Stomach (tissue), 9 donors: ENCODE measurements around the gene LYZL4. TPM values are rescaled to one million over a fixed set of nuclear protein-coding genes. Genes with fewer than 3 reads are reported as not detected.

Source experiments
- DNase-seq, 2 donors: peaks; one replicate each; pipeline versions ENCODE4 v3.0.0 to v3.0.0-alpha.2; 2013 to 2019
- H3K27ac ChIP-seq, 5 donors: fragments of 200-600 bp in 4 of 5; sonication (generic) in 4 of 5; one replicate each; pipeline ENCODE4 v1.5.1; 2013 to 2019; ENCODE audit warnings: mild to moderate bottlenecking in 1 of 5, moderate library complexity in 1 of 5
- H3K27me3 ChIP-seq, 3 donors: fragments of 200-600 bp; sonication (generic); one replicate each; pipeline ENCODE4 v1.5.1; 2017 to 2019; ENCODE audit warnings: mixed run types in 1 of 3
- H3K36me3 ChIP-seq, 4 donors: fragments of 200-600 bp; sonication (generic); 1 replicate in 3 of 4; 2 replicates in 1 of 4; pipeline ENCODE4 v1.5.1; 2016 to 2019
- H3K4me1 ChIP-seq, 4 donors: fragments of 200-600 bp; sonication (generic); one replicate each; pipeline ENCODE4 v1.5.1; 2016 to 2019
- H3K4me3 ChIP-seq, 4 donors: fragments of 200-600 bp; sonication (generic) in 3 of 4; one replicate each; pipeline ENCODE4 v1.5.1; 2016 to 2019; ENCODE audit warnings: mild to moderate bottlenecking in 1 of 4
- H3K9me3 ChIP-seq, 4 donors: fragments of 200-600 bp; sonication (generic); one replicate each; pipeline ENCODE4 v1.5.1; 2016 to 2019
- CTCF ChIP-seq, 7 experiments: fragments of 450-650 bp in 4 of 7; fragments of 200-600 bp in 3 of 7; sonication (generic) in 3 of 7; IDR thresholded peaks; one replicate each; pipeline ENCODE4 v1.5.1; 2016 to 2019; ENCODE audit warnings: antibody characterized with exemption in 7 of 7, control low read depth in 2 of 7, mild to moderate bottlenecking in 1 of 7
- EP300 ChIP-seq: sonication (generic); formaldehyde crosslinking; IDR thresholded peaks from one replicate; pipeline ENCODE4 v1.6.1; 2017; ENCODE audit warnings: antibody characterized with exemption
- POLR2A ChIP-seq, 4 donors: fragments of 450-650 bp; IDR thresholded peaks; one replicate each; pipeline ENCODE4 v1.6.1; 2016; ENCODE audit warnings: antibody characterized with exemption in 4 of 4, control low read depth in 2 of 4, mild to moderate bottlenecking in 1 of 4, moderate library complexity in 1 of 4
- POLR2AphosphoS5 ChIP-seq, 3 donors: sonication (generic); formaldehyde crosslinking; IDR thresholded peaks; one replicate each; pipeline ENCODE4 v1.6.1; 2016; ENCODE audit warnings: antibody characterized with exemption in 3 of 3
- WGBS, 5 donors: extraction: QIAGEN DNeasy Blood & Tissue Kit in 3 of 5; methylation state at CpG; one replicate each; pipeline versions ENCODE4 v1.1.5 to v1.1.7; 2013 to 2018; 5-methylcytosine and 5-hydroxymethylcytosine counted together
- intact Hi-C: fragments of 100-400 bp; cut with DNase I; formaldehyde crosslinking; loops from one replicate; pipeline ENCODE4 v1.15.1; 2023; ENCODE audit warnings: low total_unique reads
- polyA plus RNA-seq, 3 donors: library from polyadenylated mRNA; stranded (reverse); fragments of 200-250 nt; gene quantifications; one replicate each; pipeline ENCODE4 v1.2.3, GENCODE V29; 2013
- total RNA-seq, 5 donors: library from RNA; depleted of rRNA; stranded (reverse); fragments of >200 nt; gene quantifications; one replicate each; pipeline versions ENCODE4 v1.1.0 to v1.2.3, GENCODE V29; 2014 to 2016
- donor health status: healthy with polysubstance abuse.
- donor health status: Bipolar disorder and iron deficiency.
- donor health status: healthy.

Gene LYZL4
- total and polyA plus RNA-seq, 8 donors: not detected

GRCh38 chr3:42451116-42451515 lies 40.7 kb upstream of the LYZL4 start:
- TF ChIP-seq EP300: no peak
- H3K9me3 ChIP-seq: no peaks in the 10 kb centered on the region
- H3K4me1 ChIP-seq: peaks cover 0 to 13% (median 6%) of the 10 kb centered on the region in 4 donors
- no peaks in the 10 kb centered on the region for H3K27me3 ChIP-seq
- no peak for DNase-seq
- no peak overlapping the region for H3K4me3 ChIP-seq
- intact Hi-C loops: no loop called here
- 70 to 82% (median 74%) methylated on average over 2 of the region's 2 CpGs for WGBS, 5 donors
- H3K36me3 ChIP-seq: no peaks in the 10 kb centered on the region
- peak overlapping the region in 1 of 5 donors; percentile 30 for H3K27ac ChIP-seq

- TF ChIP-seq CTCF (IDR thresholded peaks at IDR 0.05): no peak
- no peak for TF ChIP-seq EP300
- TF ChIP-seq POLR2AphosphoS5 (IDR thresholded peaks at IDR 0.05): no peak
- TF ChIP-seq POLR2A (IDR thresholded peaks at IDR 0.05): no peak
- 95 to 100% (median 97%) methylated on average over 1 of the region's 1 CpG for WGBS, 5 donors
- H3K9me3 ChIP-seq: no peaks in the 10 kb centered on the region
- H3K4me1 ChIP-seq: peaks cover 0 to 13% (median 6%) of the 10 kb centered on the region in 4 donors
- no peak for DNase-seq
- no peak overlapping the region for H3K4me3 ChIP-seq
- H3K27ac ChIP-seq: no peak overlapping the region
- no peaks in the 10 kb centered on the region for H3K36me3 ChIP-seq
- no peaks in the 10 kb centered on the region for H3K27me3 ChIP-seq
- intact Hi-C loops: no loop called here
Measured at GRCh38 chr3:42450567-42450966, 40.2 kb upstream of the LYZL4 start.

GRCh38 chr3:42447481-42447880 lies 37.1 kb upstream of the LYZL4 start:
- peaks cover 0 to 13% (median 6%) of the 10 kb centered on the region in 4 donors for H3K4me1 ChIP-seq
- intact Hi-C loops: no loop called here
- H3K36me3 ChIP-seq: no peaks in the 10 kb centered on the region
- H3K4me3 ChIP-seq: no peak overlapping the region
- no peaks in the 10 kb centered on the region for H3K9me3 ChIP-seq
- H3K27ac ChIP-seq: no peak overlapping the region
- 72 to 87% (median 81%) methylated on average over 1 of the region's 1 CpG for WGBS, 5 donors
- DNase-seq: no peak
- no peak for TF ChIP-seq POLR2A (IDR thresholded peaks at IDR 0.05)
- no peak for TF ChIP-seq EP300
- TF ChIP-seq POLR2AphosphoS5 (IDR thresholded peaks at IDR 0.05): no peak
- TF ChIP-seq CTCF (IDR thresholded peaks at IDR 0.05): no peak
- peaks cover 0 to 14% (median 0%) of the 10 kb centered on the region in 3 donors for H3K27me3 ChIP-seq

- no peak for DNase-seq
- intact Hi-C loops: no loop called here
- Histone ChIP-seq H3K4me1 (peaks cover 0 to 4% (median 2%) of the 10 kb centered on the region in 4 donors), H3K27me3 (peaks cover 0 to 22% (median 0%) of the 10 kb centered on the region in 3 donors), H3K27ac (no peak overlapping the region), H3K9me3 (no peaks in the 10 kb centered on the region), H3K36me3 (no peaks in the 10 kb centered on the region), H3K4me3 (no peak overlapping the region)
- TF ChIP-seq POLR2A (IDR thresholded peaks at IDR 0.05): no peak
- no peak for TF ChIP-seq EP300
- no peak for TF ChIP-seq POLR2AphosphoS5 (IDR thresholded peaks at IDR 0.05)
- TF ChIP-seq CTCF (IDR thresholded peaks at IDR 0.05): no peak
- WGBS, 5 donors: 70 to 82% (median 78%) methylated on average over 4 of the region's 4 CpGs
Measured at GRCh38 chr3:42446111-42447050, 36.0 kb upstream of the LYZL4 start.
